Calu3 (cell line): ENCODE results near the gene PHC2. TPM values are rescaled to one million over a fixed set of nuclear protein-coding genes. Genes with fewer than 3 reads are reported as not detected.

Experiments
- BruUV-seq: library from RNA; stranded (reverse); fragments of 400-500 nt; replicated peaks from 2 replicates; lab custom pipeline; 2021; lab: Mats Ljungman, UMichigan
- CTCF ChIA-PET: fragments of 300-600 bp; sonication (Branson Sonifier 250); formaldehyde crosslinking; loops from one replicate; lab custom pipeline; 2022; ENCODE audit warnings: antibody characterized with exemption; lab: Charles Lee
- DNase-seq: peaks from one replicate; pipeline ENCODE4 v3.0.0; 2022
- H3K27ac Mint-ChIP-seq: one replicate; pipeline ENCODE4 v1.8.0; 2022; ENCODE audit warnings: mixed read lengths; ENCODE audit not compliant: unreplicated experiment
- H3K27me3 Mint-ChIP-seq: one replicate; pipeline ENCODE4 v1.8.0; 2022; ENCODE audit warnings: mixed read lengths; ENCODE audit not compliant: unreplicated experiment
- H3K36me3 Mint-ChIP-seq: one replicate; pipeline ENCODE4 v1.8.0; 2022; ENCODE audit warnings: mild to moderate bottlenecking, moderate library complexity, mixed read lengths; ENCODE audit not compliant: insufficient read depth, unreplicated experiment
- H3K4me1 Mint-ChIP-seq: one replicate; pipeline ENCODE4 v1.8.0; 2022; ENCODE audit warnings: mild to moderate bottlenecking, low read depth, mixed read lengths; ENCODE audit not compliant: unreplicated experiment
- H3K4me3 Mint-ChIP-seq: one replicate; pipeline ENCODE4 v1.8.0; 2022; ENCODE audit warnings: mild to moderate bottlenecking, low read depth, moderate library complexity, mixed read lengths; ENCODE audit not compliant: unreplicated experiment
- H3K9me3 Mint-ChIP-seq: one replicate; pipeline ENCODE4 v1.8.0; 2022; ENCODE audit warnings: low read depth, mixed read lengths; ENCODE audit not compliant: unreplicated experiment
- CTCF ChIP-seq: fragments of 200-600 bp; IDR thresholded peaks from one replicate; pipeline ENCODE4 v1.8.0; 2022; ENCODE audit warnings: antibody characterized with exemption; ENCODE audit not compliant: unreplicated experiment
- intact Hi-C: fragments of 100-400 bp; cut with micrococcal nuclease; formaldehyde crosslinking; loops from one replicate; pipeline ENCODE4 v1.10.0; 2022; ENCODE audit not compliant: unreplicated experiment
- total RNA-seq: library from RNA; stranded (reverse); gene quantifications from 2 replicates; pipeline ENCODE4 v1.2.3, GENCODE V29; 2022

PHC2 gene
- total RNA-seq, 1 experiment from 2014 or later = 59.5 TPM

GRCh38 chr1:33328817-33329216 lies 102.1 kb downstream of the PHC2 start:
- H3K27me3 Mint-ChIP-seq = no peaks in the 10 kb centered on the region
- no peak overlapping the region for H3K4me3 Mint-ChIP-seq
- CTCF ChIA-PET = no interaction called here
- H3K4me1 Mint-ChIP-seq = peaks cover 7% of the 10 kb centered on the region
- H3K36me3 Mint-ChIP-seq = peaks cover 80% of the 10 kb centered on the region
- no peak for TF ChIP-seq CTCF
- BruUV-seq = no TSS peak
- intact Hi-C loops = no loop called here
- H3K9me3 Mint-ChIP-seq = no peaks in the 10 kb centered on the region
- H3K27ac Mint-ChIP-seq = no peak overlapping the region
- DNase-seq = no peak

DNA sequence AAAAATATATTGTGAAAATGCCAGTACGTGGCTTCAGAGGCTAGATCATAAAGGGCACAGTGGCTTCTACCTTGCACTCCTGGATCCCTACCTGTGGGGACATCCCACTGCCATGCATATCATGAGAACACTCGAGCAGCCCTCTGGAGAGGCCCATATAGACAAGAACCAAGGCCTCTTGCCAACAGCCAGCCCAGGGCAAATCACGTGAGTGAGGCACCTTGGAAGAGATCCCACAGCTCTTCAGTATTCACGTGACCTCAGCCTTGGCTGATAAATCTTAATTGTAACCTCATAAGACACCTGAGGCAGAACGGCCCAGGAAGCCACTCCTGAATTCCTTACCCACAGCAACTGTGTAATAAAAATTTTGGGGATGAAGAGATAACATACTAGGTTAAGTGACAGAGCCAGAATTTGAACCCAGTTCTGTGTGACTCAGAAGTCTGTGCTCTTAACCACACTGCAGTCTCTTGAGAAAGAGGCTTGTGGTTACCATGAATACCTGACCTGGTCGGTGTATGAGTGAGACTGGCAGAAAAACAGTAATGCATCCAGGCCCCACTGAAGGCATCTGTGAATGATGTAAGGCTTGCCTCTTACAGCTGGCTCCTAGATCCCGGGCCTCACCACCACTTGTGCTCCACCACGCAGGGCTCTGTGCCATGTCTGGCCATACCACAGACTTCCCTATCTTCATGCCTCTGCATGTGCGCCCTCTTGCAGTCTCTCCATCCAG lies 103.1 kb downstream of the PHC2 start:
- Mint-ChIP-seq H3K27ac (no peak overlapping the region), H3K4me1 (no peaks in the 10 kb centered on the region), H3K9me3 (no peaks in the 10 kb centered on the region), H3K4me3 (no peak overlapping the region), H3K27me3 (no peaks in the 10 kb centered on the region), H3K36me3 (peaks cover 80% of the 10 kb centered on the region)
- CTCF ChIA-PET = no interaction called here
- BruUV-seq = no TSS peak
- DNase-seq = no peak
- intact Hi-C loops = no loop called here
- TF ChIP-seq CTCF = no peak

DNA sequence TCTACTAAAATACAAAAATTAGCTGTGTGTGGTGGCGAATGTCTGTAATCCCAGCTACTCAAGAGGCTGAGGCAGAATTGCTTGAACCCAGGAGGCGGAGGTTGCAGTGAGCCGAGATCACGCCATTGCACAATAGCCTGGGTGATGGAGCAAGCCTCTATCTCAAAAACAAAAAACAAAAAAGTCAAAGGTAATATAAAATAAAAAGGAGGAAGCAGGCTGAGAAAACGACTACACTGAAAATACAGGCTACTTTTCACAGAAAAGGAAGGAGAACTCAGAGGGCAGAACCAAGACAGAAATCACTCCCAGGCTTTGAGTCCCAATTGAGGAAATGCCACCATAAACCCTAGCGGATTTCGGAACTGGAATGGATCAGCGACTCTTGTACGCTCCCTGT lies 104.1 kb downstream of the PHC2 start:
- no peaks in the 10 kb centered on the region for H3K9me3 Mint-ChIP-seq
- no peak overlapping the region for H3K4me3 Mint-ChIP-seq
- no peaks in the 10 kb centered on the region for H3K27me3 Mint-ChIP-seq
- H3K36me3 Mint-ChIP-seq = peaks cover 78% of the 10 kb centered on the region
- DNase-seq = no peak
- intact Hi-C loops = no loop called here
- BruUV-seq = no TSS peak
- CTCF ChIA-PET = no interaction called here
- H3K27ac Mint-ChIP-seq = no peak overlapping the region
- TF ChIP-seq CTCF = no peak
- H3K4me1 Mint-ChIP-seq = no peaks in the 10 kb centered on the region

- intact Hi-C loops = no loop called here
- no TSS peak for BruUV-seq
- CTCF ChIA-PET = no interaction called here
- no peak for DNase-seq
- Mint-ChIP-seq H3K4me1 (no peaks in the 10 kb centered on the region), H3K27ac (no peak overlapping the region), H3K36me3 (peaks cover 69% of the 10 kb centered on the region), H3K4me3 (no peak overlapping the region), H3K9me3 (no peaks in the 10 kb centered on the region), H3K27me3 (no peaks in the 10 kb centered on the region)
- no peak for TF ChIP-seq CTCF
Measured at GRCh38 chr1:33324677-33325575, 106.0 kb downstream of the PHC2 start.
